Measurements from ENCODE around the gene SIGLEC1.
A peak's percentile ranks its signal among the peaks of the same experiment; 100 is the strongest.

Gene SIGLEC1

DNA sequence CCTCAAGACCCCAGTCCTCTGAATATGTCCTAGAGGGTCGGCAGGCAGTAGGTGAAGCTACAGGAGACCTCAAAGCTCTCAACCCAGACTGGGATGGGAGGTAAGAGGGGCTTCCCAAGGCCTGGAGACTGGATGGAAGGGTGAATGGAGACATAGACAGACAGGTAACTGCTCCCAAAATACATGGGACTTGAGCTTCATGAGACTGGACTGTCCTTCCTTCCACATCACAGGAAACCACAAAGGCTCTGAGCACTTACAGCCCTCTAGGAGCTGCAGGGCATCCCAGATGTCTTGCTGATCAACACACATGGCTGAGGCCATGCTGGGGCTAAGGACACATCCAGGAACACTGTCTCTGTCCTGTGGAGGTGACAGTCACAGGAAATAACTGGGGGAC lies 31.6 kb upstream of the SIGLEC1 start:
- no peak for DNase-seq

- DNase-seq = no peak
Observed at GRCh38 chr20:3743251-3743650, 30.9 kb upstream of the SIGLEC1 start.

GRCh38 chr20:3741836-3742458 lies 29.5 kb upstream of the SIGLEC1 start:
- no peak for DNase-seq

- no peak for DNase-seq
Observed at GRCh38 chr20:3740615-3741301, 28.4 kb upstream of the SIGLEC1 start.

DNA sequence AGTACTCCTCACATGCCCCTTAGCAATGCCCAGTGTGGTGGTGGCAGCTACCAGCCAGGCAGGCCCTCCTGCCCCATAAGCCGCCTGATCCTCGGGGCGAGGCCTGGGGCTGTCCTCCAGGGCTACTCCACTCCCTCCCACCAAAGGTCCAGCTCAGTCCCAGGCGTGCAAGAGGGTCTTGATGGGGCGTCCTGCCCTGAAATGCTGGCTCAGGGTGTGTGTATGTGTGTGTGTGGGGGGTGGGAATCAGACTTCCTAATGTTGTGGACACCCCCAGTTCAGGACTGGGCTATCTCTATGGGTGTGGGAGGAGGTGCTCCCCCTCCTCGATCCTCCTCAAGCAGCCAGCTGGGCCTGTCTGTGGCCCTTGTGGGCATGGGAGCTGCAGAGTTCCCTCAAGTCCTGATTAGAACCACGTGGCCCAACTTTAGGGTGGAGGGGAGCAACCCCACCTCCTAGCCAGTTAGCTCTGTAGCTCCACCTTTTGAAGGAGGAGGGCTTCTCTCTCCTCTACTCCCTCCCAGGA lies 27.6 kb upstream of the SIGLEC1 start:
- no peak for DNase-seq

DNA sequence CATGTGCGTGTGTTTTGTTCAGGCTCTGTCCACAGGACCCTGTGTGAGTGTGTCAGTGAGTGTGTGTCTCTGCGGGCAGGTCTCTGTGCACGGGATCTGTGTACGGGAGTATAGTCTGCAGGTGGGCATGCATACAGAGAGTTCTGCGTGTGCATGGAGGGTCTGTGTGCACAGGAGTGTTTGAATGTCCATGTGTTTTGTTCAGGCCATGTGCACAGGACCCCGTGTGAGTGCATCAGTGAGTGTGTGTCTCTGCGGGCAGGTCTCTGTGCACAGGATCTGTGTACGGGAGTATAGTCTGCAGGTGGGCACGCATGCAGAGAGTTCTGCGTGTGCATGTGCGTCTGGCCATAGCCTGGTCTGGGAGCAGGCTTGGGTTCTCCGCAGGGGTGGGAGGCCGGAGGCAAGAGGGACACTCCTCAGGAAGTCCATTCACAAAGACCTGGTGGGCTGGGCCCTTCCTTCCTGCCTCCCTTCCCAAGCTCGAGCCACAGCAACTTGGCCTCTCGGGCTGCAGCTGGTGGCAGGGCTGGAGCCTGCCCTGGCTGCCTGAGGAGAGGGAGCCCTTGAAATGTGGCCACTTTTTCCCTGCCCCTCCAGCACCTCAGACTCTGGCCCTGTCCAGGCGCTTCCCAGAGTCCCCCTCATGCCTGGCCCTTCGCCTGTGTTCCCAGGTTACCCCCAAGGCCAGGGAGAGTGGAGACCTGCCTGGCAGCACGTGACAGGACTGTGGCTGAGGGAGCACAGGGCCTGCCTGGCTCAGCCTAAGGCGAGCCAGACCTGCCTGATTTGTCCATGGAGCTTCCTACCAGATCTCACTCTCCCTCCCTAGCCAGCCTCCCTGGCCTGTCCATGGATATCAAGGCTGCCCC lies 26.9 kb upstream of the SIGLEC1 start:
- no peak for DNase-seq

- DNase-seq = no peak
Observed at GRCh38 chr20:3738111-3739053, 26.0 kb upstream of the SIGLEC1 start.

DNA sequence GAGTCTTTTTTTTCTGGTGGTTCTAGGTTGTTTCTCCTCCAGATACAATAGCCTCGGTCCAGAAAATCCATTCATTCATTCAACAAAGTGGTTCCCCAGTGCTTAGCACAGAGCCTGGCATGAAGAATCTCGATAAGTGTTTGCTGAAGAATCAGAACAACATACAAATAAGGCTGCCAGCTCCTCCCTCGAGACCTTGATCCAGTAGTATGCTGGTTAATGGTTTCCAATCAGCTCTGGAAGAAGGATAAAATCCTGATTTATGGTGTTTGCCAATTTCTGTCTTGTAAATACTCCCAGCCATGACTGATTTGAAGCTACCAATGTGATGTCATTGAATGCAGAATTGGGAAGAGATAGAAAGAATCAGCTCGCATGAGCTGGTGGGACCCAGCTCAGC lies 23.4 kb upstream of the SIGLEC1 start:
- DNase-seq = no peak

DNA sequence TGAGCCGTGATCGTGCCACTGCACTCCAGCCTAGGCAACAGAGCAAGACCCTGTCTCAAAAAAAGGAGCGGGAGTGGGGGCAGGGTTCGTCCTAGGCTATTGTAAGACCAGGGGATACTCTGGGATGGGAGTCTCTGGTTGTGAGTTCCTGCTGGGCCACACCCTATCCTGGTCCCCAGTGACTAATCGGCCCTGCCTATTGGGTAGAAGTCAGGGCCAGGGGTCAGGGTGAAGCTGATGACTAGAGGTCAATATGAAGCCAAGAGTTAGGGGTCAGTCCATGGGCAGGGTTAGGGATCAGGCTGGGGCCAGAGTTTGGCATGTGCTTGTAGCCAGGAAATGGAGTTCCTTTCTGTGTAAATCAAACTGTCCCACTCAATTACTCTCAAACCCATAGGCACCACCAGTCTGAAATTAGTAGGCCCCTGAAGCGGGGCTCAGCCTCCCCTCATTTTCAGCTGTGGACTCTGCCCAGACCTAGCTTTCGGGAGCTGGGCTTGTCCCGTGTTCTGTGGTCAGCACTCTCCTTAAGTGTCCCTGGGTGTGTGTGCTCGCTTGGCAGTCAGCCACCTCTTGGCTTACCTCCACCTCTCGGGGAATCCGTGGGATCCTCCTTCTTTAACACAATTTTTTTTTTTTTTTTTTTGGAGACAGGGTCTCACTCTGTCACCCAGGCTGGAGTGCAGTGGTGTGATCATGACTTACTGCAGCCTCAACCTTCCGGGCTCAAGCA lies 21.9 kb upstream of the SIGLEC1 start:
- DNase-seq = no peak

DNA sequence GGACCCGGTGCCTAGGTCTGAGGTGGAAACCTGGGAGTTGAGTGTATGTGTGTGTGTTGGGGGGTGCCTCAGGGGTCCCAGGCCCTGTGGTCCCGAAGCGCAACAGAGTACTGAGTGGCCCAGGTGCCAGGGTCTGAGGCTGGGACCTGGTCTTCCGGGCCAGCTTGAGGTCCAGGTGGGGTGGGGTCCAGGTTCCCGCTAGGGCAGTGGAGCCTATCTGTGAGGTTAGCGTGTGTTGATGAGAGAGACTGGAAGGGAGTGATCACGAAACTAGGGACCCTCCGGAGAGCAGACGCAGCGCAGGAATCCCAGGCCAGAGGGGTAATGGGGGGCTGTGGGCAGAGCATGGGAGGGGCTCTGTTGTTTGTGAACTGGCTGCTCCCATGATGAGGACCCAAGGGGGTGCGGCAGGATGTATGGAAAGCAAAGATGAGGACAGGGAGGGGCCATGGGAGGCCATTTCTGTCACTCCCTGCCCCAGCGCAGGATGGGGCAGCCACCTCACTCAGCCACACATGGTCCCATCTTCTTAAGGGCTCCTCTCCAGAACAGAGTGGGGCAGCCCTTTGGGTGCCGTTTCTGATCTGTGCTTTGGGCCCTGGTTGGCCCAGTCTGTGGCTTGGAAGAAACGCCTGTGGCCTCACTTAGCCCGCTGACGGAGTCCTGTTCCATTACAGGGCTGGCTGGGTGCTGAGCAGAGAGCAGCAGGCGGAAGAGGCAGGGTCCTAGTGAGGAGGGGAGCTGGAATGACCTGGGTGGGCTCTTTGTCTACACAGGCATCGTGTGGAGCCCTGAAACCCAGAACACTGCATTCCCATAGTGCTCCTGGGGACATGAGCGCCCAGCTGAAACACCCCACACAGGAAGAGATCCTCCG lies 21.0 kb upstream of the SIGLEC1 start:
- no peak for DNase-seq

- peak; percentile 74 for DNase-seq
Observed at GRCh38 chr20:3732327-3733118, 20.1 kb upstream of the SIGLEC1 start, which contains the start of gene HSPA12B. TSS of gene HSPA12B (plus strand) at chr20:3732685. CDS start at chr20:3738675, 5,990 bp downstream.

DNA sequence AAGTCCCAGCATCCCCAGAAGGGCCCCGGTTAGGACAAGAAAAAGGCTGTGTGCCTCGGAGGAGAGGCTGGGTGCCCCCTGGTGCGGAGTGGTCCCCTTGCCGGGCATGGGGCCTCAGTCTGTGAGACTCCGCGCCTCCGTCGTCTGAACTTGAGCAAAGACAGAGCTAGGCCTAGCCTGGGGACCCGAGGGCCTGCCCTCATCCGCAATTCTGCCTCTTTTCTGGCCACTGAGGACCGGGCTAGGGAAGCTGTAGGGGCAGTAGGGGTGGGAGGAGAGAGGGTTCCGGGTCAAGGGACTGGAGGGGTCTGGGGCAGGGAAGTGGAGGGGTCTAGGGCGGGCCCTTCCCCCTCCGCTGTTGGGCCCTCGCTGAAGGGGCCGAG lies 19.5 kb upstream of the SIGLEC1 start:
- no peak for DNase-seq

GRCh38 chr20:3730803-3731672 lies 18.6 kb upstream of the SIGLEC1 start:
- DNase-seq = peak; percentile 82

GRCh38 chr20:3729811-3730540 lies 17.6 kb upstream of the SIGLEC1 start:
- no peak for DNase-seq

DNA sequence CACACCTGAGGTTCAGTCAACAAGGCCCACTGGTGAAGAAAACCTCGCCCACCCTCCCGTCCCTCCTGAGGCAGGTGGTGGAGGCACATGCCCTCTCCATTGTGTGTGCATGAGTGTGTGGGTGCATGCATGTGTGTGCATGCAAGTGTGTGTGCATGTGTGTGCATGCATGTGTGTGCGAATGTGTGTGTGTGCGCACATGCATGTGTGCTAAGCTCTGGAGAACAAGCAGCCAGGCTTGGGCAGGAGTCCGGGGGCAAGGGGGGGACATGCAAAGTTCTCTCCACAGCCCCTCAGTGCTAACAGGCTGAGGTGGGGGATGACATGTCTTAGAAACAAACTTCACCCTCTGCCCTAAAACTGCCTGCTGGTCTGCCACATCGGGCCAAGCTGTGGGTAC lies 17.0 kb upstream of the SIGLEC1 start:
- no peak for DNase-seq

DNA sequence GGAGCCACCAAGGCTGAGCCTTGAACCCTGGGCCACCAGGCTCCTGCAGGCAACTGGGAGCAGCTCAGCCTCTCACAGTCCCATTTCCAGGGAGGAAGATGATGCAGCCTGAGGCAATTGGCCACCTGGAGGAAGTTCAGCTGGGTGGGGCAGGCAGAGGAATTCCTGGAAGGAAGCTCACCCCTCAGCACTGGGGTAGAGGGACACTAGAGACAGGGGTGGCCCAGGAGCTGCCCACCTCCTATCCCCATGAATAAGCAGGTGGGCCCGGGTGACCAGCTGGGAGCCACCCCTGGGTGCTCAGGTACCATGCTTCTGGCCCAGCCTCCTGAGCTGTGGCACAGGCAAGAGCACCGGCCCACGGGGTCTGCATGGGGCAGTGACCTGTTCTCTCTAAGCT lies 16.5 kb upstream of the SIGLEC1 start:
- DNase-seq = no peak

GRCh38 chr20:3728354-3728753 lies 16.0 kb upstream of the SIGLEC1 start:
- no peak for DNase-seq

Measured in eye (tissue), 1 donor.